GM10248 (cell line): ENCODE results near the gene FAM184A.
"Not testable (repeated sequence)": the region's sequence is repeated elsewhere in the genome, so short reads cannot be mapped to it uniquely, and the experiment has no call there.

ENCODE experiments used
- CTCF ChIA-PET: fragments of 300-600 bp; sonication (Branson Sonifier 250); formaldehyde crosslinking; extraction: SDS; loops from one replicate; lab custom pipeline; 2021; ENCODE audit warnings: antibody characterized with exemption; lab: Yijun Ruan, JAX
- POLR2A ChIA-PET: fragments of 350-650 bp; sonication (Branson Sonifier 250); formaldehyde crosslinking; extraction: SDS; loops from one replicate; lab custom pipeline; 2020; ENCODE audit warnings: antibody characterized with exemption; lab: Yijun Ruan, JAX
- DNase-seq: peaks from one replicate; pipeline ENCODE4 v3.0.0; 2012; ENCODE audit errors: extremely low spot score
- CTCF ChIP-seq: IDR thresholded peaks from 2 replicates; pipeline ENCODE4 v1.5.1; 2012; ENCODE audit warnings: mild to moderate bottlenecking, low read depth; ENCODE audit errors: extremely low read depth, missing control alignments, control extremely low read depth

The FAM184A gene

GRCh38 chr6:119100115-119100514, 21.7 kb upstream of the FAM184A start:
- POLR2A ChIA-PET: no interaction called here
- CTCF ChIA-PET: interaction anchor here (1.1 to 2.8 kb wide), 2 partner anchors 11 to 27 kb away, joined by 3 to 11 read pairs; no protein-coding TSS in a partner anchor
- no peak for TF ChIP-seq CTCF
- no peak for DNase-seq

- CTCF ChIA-PET: interaction anchor here (1.4 kb wide), 1 partner anchor 13 kb away, joined by 5 read pairs; no protein-coding TSS in a partner anchor
- DNase-seq, POLR2A ChIA-PET: not testable (repeated sequence)
Measured at GRCh38 chr6:119097815-119098361, 19.4 kb upstream of the FAM184A start.

GRCh38 chr6:119096721-119097565, 18.5 kb upstream of the FAM184A start:
- no peak for DNase-seq
- ChIA-PET CTCF (interaction anchor here (1.4 kb wide), 1 partner anchor 14 kb away, joined by 5 read pairs; no protein-coding TSS in a partner anchor), POLR2A (no interaction called here)
- no peak for TF ChIP-seq CTCF

GRCh38 chr6:119090256-119090655, 11.8 kb upstream of the FAM184A start:
- no peak for TF ChIP-seq CTCF
- no peak for DNase-seq
- ChIA-PET CTCF (interaction anchor here (1.1 to 1.4 kb wide), 3 partner anchors 9 to 28 kb away, joined by 3 read pairs; no protein-coding TSS in a partner anchor), POLR2A (no interaction called here)

GRCh38 chr6:119084784-119085183, 6.3 kb upstream of the FAM184A start:
- no peak for TF ChIP-seq CTCF
- CTCF ChIA-PET: no interaction called here
- no peak for DNase-seq
- POLR2A ChIA-PET: no interaction called here

- no peak for TF ChIP-seq CTCF
- ChIA-PET CTCF (no interaction called here), POLR2A (no interaction called here)
- no peak for DNase-seq
Measured at GRCh38 chr6:119083007-119083406, 4.5 kb upstream of the FAM184A start.

- DNase-seq: no peak
- CTCF ChIA-PET: interaction anchor here (1.1 kb wide), 1 partner anchor 24 kb away, joined by 3 read pairs; no protein-coding TSS in a partner anchor
- no peak for TF ChIP-seq CTCF
- POLR2A ChIA-PET: no interaction called here
Measured at GRCh38 chr6:119079283-119079809, 882 bp upstream of the FAM184A start.
